Measurements from ENCODE around the gene SLC7A9.

SLC7A9 gene

DNA sequence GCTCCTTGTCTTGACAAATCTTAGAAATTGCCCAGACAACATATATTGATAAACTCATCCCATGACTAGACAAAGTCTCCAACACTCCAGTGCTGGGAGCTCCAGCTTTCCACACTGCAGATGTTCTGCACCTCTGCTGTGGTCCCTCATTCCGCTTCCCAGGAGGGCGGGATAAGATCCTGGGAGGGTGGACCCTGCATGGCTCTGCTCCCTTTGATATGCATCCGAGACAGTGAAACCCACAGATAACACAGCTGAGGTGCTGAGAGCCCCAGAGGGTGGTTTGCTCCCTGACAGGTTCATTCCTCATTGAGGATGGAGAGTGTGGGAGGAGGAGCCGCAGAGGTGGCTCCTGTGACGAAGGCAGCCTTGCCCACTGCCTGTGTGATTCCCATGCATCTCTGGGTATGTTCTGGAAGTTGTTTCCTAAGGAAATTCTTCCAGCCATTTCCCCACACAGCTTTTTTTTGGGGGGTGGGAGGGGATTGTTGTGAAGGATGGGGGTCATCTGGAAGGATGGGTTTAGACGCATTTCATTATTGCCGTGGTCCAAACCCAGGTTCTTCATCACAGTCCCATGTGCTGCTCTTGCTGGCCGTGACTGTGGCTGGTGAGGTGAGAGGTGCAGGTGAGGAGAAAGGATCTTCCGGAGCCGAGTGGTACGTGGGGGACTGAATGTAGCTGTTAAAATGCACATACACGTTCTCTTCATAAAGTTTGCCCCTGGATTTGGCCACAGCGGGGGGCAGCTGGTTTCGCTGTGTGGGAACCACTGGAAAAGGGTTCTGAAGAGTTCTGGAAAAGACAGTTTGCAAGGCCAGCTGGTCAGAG is 46.4 kb downstream of the SLC7A9 start:
- TF ChIP-seq EGR1 (IDR thresholded peaks at IDR 0.05) (no peak), CREB1 (IDR thresholded peaks at IDR 0.05; ENCODE audit: low read depth) (no peak), ZBTB7A (IDR thresholded peaks at IDR 0.05; ENCODE audit: low read depth) (no peak), EP300 (IDR thresholded peaks at IDR 0.05; ENCODE audit: borderline replicate concordance) (no peak), TAF1 (IDR thresholded peaks at IDR 0.05; ENCODE audit: low read depth) (no peak), CEBPB (IDR thresholded peaks at IDR 0.05) (no peak)

DNA sequence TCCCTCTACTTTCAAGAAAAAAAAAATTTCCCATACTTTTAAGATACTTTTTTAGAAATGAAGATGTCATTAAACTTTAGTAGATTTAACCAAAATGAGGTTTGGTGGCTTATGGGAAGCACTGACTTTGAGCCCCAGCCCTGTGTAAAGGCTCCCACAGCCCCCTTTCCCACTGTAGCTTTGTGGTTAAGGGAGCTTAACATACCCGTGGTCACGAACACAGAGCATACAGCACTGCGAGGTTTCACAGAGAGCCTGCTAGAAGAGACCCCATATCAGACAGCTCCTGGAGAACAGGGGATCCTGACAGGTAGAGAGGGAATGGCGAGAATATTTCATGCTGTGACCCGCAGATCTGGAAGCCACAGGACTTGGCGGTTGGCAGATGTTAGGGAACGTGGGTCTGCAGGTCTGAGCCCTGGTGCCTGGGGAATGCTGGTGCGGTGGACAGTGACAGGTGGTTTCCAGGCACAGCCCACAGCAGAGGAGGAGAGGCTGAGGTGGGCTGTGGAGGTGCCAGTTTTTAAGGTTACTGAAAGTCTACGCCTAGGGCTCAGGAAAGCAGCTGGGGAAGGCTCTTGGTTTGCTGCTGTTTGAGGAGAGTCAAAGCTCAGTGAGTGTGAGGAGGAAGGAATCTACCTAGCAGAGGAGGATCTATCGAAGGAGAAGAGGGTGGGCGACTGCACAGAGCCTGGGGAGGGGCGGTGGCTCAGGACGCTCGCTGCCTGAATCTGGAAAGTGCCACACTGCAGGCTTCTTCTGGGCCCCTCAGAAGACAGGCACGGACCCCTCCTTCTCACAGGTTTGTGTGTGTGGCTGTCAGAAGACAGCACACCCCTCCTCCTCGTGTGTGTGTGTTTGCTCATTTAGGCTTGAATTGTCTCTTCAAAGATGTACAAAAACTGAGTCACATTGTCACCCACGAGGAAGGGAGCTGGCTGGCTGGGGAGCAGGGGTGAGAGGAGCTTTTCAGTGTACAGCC is 49.9 kb downstream of the SLC7A9 start:
- TF ChIP-seq, protein P1, sequence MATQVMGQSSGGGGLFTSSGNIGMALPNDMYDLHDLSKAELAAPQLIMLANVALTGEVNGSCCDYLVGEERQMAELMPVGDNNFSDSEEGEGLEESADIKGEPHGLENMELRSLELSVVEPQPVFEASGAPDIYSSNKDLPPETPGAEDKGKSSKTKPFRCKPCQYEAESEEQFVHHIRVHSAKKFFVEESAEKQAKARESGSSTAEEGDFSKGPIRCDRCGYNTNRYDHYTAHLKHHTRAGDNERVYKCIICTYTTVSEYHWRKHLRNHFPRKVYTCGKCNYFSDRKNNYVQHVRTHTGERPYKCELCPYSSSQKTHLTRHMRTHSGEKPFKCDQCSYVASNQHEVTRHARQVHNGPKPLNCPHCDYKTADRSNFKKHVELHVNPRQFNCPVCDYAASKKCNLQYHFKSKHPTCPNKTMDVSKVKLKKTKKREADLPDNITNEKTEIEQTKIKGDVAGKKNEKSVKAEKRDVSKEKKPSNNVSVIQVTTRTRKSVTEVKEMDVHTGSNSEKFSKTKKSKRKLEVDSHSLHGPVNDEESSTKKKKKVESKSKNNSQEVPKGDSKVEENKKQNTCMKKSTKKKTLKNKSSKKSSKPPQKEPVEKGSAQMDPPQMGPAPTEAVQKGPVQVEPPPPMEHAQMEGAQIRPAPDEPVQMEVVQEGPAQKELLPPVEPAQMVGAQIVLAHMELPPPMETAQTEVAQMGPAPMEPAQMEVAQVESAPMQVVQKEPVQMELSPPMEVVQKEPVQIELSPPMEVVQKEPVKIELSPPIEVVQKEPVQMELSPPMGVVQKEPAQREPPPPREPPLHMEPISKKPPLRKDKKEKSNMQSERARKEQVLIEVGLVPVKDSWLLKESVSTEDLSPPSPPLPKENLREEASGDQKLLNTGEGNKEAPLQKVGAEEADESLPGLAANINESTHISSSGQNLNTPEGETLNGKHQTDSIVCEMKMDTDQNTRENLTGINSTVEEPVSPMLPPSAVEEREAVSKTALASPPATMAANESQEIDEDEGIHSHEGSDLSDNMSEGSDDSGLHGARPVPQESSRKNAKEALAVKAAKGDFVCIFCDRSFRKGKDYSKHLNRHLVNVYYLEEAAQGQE (IDR thresholded peaks at IDR 0.05; ENCODE audit: low read depth): no peak
- TF ChIP-seq TAF1 (IDR thresholded peaks at IDR 0.05; ENCODE audit: low read depth) (no peak), RAD21 (IDR thresholded peaks at IDR 0.05; ENCODE audit: low read depth) (no peak)

DNA sequence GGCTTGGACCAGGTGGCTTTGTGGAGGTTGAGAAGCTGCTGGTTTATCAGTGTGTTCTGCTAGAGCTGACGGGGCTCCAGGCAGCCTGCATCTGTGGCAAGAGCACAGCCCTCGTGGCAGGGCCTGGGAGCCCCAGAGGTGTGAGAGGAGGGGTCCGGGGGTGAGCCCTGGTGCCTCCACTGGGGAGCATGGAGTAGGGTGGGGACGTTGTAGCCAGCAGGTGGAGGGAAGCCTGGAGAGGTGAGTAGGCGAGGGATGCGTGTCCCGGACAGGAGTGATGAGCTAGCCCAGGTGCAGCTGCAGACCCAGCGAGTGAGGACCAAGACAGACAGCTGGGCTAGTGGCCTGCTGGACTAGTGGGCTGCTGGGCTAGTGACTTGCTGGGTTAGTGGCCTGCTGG is 51.0 kb downstream of the SLC7A9 start:
- TF ChIP-seq ZBTB7A (IDR thresholded peaks at IDR 0.05; ENCODE audit: low read depth) (no peak), FOXM1 (IDR thresholded peaks at IDR 0.05; ENCODE audit: borderline replicate concordance, low read depth) (no peak), NFIC (IDR thresholded peaks at IDR 0.05) (no peak), TEAD4 (IDR thresholded peaks at IDR 0.05) (no peak), CREB1 (IDR thresholded peaks at IDR 0.05; ENCODE audit: low read depth) (no peak), EGR1 (IDR thresholded peaks at IDR 0.05) (no peak), RAD21 (IDR thresholded peaks at IDR 0.05; ENCODE audit: low read depth) (no peak), YY1 (IDR thresholded peaks at IDR 0.05; ENCODE audit: low read depth) (no peak), EP300 (IDR thresholded peaks at IDR 0.05; ENCODE audit: borderline replicate concordance) (no peak), TAF1 (IDR thresholded peaks at IDR 0.05; ENCODE audit: low read depth) (no peak), CEBPB (IDR thresholded peaks at IDR 0.05) (no peak), TCF12 (IDR thresholded peaks at IDR 0.05; ENCODE audit: low read depth) (no peak)
- TF ChIP-seq, protein P1 (IDR thresholded peaks at IDR 0.05; ENCODE audit: low read depth): no peak
- TF ChIP-seq, protein P2, sequence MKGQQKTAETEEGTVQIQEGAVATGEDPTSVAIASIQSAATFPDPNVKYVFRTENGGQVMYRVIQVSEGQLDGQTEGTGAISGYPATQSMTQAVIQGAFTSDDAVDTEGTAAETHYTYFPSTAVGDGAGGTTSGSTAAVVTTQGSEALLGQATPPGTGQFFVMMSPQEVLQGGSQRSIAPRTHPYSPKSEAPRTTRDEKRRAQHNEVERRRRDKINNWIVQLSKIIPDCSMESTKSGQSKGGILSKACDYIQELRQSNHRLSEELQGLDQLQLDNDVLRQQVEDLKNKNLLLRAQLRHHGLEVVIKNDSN (IDR thresholded peaks at IDR 0.05): no peak
- TF ChIP-seq, protein P3, sequence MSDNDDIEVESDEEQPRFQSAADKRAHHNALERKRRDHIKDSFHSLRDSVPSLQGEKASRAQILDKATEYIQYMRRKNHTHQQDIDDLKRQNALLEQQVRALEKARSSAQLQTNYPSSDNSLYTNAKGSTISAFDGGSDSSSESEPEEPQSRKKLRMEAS (IDR thresholded peaks at IDR 0.05): no peak

DNA sequence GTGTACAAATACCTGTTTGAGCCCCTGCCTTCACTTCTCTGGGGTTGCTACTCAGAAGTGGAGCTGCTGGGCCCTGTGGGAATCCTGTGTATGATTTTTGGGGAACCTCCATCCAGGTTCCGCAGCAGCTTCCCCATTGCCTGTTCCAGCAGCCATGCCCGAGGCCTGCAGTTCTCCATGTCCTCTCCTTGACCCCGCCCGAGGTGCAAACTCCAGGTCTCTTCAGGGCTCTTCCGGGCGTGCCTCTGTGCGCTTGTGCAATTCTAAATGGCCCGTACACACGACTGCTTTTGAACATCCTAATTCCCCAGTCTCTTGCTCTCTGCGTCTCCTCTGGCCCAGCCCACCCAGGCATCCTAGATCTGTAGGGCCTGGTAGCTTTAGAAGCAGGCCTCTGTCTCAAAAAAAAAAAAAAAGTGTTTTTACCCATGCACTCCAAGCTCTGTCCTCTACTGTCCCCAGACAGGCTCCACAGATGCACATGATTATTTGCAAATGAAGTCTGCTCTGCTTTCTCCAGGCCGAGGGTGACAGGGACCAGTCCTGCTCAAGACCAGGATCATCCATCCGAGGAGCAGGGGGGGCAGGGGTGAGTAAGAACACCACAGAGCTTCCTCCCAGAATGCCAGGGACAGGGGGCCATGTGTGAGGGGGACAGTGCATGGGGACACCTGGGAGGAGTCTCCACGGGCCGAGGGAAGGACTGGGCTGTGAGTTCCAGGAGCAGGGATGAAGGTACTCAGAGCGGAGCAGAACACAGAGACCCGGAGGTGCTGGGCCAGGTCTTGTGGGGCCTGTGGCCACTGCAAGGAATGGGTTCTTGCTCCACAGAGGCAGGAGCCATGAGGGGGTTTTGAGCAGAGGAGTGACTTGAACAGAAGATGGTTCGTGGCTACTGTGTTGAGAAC is 51.7 kb downstream of the SLC7A9 start:
- no peak for TF ChIP-seq EP300 (IDR thresholded peaks at IDR 0.05; ENCODE audit: borderline replicate concordance)
- TF ChIP-seq ZBTB7A (IDR thresholded peaks at IDR 0.05; ENCODE audit: low read depth): no peak
- no peak for TF ChIP-seq NFIC (IDR thresholded peaks at IDR 0.05)
- no peak for TF ChIP-seq TEAD4 (IDR thresholded peaks at IDR 0.05)
- TF ChIP-seq, protein P1 (IDR thresholded peaks at IDR 0.05; ENCODE audit: low read depth): no peak
- TF ChIP-seq, protein P3 (IDR thresholded peaks at IDR 0.05): no peak
- TF ChIP-seq TCF12 (IDR thresholded peaks at IDR 0.05; ENCODE audit: low read depth): no peak
- TF ChIP-seq CEBPB (IDR thresholded peaks at IDR 0.05): no peak
- TF ChIP-seq TAF1 (IDR thresholded peaks at IDR 0.05; ENCODE audit: low read depth): no peak
- no peak for TF ChIP-seq YY1 (IDR thresholded peaks at IDR 0.05; ENCODE audit: low read depth)
- no peak for TF ChIP-seq CREB1 (IDR thresholded peaks at IDR 0.05; ENCODE audit: low read depth)
- no peak for TF ChIP-seq FOXM1 (IDR thresholded peaks at IDR 0.05; ENCODE audit: borderline replicate concordance, low read depth)
- no peak for TF ChIP-seq RAD21 (IDR thresholded peaks at IDR 0.05; ENCODE audit: low read depth)

Measured in Ishikawa (cell line).